IPS-NIHi11 (cell line): ENCODE data around the gene MANBA.

Source experiments
- DNase-seq: peaks from one replicate; pipeline ENCODE4 v3.0.0; 2012; ENCODE audit warnings: mixed read lengths, low spot score

Gene MANBA

DNA sequence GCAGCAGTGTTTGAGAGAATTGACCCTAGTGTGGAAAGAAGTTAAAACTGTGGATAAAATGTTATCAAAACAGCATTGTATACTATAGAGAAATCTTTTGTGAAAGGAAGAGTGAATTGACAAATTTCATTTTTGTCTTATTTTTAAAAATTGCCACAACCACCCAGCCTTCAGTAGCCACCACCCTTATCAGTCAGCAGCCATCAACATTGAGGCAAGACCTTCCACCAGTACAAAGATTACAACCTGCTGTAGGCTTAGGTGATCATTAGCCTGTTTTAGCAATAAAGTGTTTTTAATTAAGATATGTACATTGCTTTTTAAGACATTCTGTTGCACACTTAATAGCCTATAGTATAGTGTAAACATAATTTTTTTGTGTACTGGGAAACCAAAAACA is 168.5 kb downstream of the MANBA start:
- DNase-seq, result no peak

DNA sequence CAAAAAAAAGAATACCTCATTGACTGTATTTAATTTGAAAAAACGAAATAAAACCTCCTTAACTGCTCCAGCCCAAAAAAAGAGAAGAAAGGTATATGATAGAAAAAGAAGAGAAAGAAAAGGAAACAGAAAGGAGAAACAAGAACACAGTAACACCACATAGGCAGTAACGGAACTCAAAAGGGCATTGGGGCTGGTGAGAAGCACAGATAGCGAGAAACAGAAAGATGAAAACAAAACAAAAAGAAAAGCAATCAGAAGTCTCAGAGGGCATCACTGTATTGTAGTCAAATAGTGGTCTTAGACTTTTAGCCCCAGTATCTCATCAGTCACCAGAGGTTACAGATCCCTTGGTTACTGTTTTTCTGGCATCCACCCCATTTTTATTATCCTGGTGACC is 171.0 kb downstream of the MANBA start:
- DNase-seq, result no peak

DNA sequence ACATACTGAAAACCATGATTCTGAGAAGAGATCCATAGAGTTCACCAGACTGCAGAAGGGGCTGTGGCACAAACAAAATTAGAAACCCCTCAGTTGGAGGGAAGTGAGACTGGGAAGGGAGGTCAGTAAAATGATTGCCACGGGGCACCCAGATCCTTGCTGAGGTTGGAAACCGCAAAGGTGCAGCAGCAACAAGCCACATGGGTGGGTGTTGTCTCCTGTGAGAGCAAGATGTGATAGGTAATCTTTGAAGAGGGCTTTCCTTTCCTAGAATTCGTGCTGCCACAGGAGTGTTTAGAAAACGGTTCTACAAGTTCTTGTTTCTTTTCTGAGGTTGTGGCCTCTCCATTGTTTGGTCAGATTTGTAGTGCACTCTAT is 174.1 kb downstream of the MANBA start:
- DNase-seq, result no peak

DNA sequence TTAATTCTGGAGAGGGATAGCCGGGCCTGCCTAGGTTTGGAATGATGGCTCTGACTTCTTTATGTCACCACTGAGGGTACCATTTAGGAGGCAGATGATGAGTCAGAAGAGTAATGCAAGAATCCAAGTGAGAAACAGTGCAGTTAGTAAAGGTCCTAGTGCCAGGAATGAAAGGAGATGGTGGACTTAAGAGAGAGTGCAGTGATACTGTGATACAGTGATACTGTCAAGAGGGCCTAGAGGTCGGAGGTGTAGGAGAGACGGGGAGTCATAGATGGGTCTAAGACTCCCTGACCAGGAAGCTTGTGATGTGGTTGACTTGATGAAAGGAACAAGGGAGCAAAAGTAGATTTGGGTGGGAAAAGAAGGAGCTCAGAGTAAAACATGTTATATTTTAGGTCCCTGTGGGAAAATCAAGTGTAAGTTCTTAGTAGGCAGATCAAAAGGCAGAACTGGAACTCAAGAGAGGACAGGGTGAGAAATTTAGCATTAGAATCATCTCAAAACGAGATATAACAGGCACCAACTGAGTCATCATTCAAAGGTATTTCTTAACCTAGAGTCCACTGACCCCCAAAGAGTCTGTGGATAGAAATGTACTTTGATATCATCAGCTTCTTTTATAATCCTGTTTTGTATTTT is 174.6 kb downstream of the MANBA start:
- DNase-seq, result no peak

DNA sequence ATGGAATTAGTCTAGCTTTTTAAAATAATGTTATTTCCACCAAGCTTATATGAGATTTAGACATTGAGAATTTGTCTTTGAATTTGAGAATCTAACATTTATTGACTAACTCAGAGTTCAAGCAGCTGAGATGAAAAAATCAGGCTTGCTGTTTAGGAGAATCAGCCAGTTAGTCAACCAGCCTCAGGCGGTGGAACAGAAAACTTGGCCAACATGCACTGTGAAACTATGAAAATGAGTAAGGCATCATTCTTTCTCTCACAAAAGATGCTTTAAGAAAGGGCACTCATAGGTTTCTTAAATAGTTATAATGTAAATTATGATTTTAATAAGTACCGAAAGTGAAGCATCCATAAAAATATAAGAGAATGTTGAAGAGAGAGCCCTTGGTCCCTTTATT is 175.4 kb downstream of the MANBA start:
- no peak for DNase-seq

DNA sequence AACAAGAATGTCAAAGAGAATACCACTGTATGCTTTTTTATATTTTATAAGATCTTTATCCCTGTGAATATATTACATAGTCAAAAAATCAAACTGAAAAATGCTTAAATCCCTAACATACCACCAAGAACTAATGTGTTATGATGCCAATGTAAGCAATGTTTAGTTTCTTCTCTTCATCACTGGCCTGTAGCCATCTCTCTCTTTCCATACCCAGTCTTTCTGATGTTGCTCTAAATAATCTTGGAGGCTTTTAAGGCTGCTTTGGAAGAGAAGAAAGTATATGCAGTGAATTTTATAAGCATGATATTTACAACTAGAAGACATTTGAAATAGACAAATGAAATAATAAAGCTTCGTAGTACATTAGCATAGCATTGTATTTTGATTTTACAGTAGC is 176.7 kb downstream of the MANBA start:
- DNase-seq, result no peak
